NCI-H1417 (cell line): ENCODE data around the gene PGC.
A peak's percentile ranks its signal among the peaks of the same experiment; 100 is the strongest.

ENCODE experiments used
- DNase-seq, 3 experiments: peaks; one replicate each; lab custom pipeline; 2025; lab: John Stamatoyannopoulos, UW

The PGC gene

DNA sequence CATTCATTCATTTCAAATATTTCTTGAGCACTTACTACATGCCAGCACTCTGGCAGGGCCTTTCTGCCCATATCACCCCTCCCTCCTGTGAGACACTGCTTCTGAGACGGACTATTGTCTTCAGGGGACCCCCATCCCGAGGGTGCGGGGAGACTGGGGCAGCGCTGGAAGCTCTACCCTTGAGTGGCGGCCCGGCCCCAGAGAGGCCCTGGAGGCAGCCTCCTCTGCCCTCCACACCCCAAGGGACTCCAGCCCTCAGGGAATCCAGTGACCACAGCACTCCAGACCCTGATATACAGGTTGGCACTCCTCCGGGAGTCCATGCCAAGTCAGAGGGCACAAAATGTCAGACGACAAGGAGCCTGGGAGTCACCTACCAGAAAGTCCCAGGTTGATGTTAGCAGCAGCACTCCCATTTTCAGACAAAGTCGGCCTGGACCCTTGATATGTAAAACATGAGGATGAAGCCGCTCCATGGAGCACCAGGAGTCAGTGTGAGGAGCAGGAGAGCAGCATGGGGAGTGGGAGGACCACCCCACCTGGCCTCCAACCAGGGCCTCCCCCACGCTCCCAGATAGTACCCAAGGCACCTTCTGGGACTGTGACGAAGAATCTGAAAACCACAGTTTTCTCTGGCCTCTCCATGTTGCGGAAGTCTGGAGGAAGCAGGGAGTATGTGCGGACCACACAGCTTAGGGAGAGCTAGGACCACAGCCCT, 32.5 kb downstream of the PGC start:
- DNase-seq, result no peak

DNA sequence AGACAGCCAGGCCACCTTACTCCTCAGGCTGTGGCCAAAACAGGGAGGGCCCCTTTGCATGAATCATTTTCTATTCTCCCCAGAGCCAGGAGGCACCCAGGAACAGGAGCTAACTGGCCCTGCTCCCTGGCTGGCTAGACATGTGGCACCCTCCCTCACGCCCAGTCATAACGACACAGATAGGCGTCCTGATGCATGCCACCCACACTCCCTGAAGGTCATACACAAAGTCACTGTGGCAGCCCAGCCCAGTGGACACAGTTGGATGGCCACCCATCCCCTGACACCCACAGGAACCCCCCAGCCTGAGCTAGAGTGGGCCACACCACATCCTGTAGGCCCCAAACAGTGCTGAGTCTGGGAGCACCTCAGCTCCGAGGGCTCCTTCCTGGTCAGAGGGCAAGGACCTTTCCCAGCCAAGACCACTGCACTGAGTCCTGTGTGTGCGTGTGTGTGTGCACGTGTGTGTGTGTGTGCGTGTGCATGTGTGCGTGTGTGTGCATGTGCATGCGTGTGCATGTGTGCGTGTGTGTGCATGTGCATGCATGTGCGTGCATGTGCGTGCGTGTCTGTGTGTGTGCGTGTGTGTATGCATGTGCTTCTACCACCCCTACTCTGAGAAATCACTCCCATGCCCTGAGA, 33.4 kb downstream of the PGC start:
- no peak for DNase-seq

DNA sequence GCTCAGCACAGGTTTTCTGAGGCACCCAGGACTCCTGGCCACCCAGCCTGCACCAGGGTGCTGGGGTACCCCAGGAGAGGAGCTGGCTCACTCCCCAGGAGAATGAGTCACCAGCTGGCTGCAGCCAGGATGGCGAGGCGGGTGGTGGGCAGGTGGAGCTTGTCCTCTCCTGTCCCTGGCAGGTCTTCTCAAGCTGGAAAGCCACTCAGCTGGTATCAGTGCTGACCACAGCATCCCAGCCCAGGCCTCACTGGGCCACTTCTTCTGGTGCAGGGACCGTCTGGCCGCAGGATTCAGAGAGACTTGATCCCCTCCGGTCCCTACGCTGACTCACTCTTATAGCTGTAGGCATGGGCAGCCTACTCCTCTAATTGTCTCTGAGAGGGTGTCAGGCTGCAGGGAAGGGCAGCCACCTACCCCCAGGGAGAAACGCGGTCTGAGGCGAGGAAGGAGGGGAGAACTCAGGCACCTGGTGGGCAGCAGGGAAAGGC, 34.0 kb downstream of the PGC start:
- DNase-seq, result peak in 2 of 3 experiments; percentile 21 to 42

DNA sequence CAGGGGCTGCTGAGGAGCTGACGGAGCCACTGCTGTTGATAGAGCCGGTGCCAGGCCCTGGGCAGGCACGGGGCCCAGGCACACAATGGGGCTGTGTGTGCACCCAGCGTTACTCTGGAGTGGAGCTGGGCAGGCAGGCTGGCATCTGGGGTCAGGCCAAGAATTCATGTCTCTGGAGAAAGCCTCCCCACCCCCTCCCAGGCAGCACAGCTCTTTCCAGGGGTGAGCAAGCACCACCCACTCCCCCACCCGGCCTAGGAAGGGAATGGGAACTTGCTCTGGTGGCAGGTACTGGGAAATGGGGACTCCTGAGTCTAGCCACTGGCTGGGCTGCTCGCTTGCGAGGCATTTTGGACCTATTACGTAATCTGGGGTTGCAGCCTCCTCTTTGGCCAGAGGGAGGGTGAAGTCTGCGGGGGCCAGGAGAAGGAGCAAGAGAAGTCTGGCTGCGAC, 34.5 kb downstream of the PGC start:
- no peak for DNase-seq

DNA sequence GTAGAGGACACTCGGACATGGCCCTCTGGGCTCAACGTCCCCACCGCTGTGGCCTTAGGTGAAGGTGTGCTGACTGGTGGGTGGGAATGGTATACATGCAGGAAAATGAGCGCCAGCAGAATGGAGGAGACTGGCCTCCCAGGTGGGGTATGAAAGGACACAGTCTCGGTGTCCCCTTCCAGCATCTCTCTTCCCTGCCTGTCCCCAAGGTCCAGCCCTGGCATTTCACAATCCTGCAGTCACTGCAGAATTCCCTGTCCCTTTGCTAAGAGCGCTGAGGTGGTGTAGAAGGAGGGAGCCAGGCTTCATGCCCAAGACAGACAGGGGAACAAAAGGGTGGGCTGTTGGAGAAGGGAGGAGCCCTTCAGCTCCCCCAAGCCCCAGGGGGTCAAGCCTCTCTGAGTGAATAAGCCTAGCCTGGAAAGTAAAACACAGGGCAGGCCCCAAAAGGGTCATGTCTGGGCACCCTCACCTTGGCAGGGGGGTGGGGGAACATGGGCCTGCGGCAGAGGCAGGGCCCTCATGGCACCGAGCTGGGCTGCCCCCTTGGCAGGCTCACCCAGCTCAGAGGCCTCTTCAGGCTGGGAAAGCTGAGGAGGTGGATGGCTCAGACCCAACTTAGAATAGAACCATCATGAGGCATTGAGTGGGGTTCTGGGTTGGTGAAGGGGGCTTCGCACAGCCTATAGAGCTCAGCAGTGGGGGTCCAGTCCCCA, 35.7 kb downstream of the PGC start:
- DNase-seq, result no peak

DNA sequence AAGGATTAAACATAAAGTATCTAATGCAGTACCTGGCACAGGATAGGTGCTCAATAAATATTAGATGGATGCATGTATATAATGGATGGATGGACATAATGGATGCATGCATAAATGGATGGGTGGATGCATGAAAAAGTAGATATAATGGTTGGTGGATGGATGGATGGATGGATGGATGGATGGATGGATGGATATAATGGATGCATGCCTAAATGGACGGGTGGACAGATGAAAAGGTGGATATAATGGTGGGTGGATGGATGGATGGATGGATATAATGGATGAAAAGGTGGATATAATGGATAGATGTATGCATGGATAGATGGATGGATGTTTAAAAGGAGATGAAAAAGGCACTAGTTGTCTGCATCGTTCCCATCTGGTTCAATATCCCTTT, 37.8 kb downstream of the PGC start:
- DNase-seq, result no peak

DNA sequence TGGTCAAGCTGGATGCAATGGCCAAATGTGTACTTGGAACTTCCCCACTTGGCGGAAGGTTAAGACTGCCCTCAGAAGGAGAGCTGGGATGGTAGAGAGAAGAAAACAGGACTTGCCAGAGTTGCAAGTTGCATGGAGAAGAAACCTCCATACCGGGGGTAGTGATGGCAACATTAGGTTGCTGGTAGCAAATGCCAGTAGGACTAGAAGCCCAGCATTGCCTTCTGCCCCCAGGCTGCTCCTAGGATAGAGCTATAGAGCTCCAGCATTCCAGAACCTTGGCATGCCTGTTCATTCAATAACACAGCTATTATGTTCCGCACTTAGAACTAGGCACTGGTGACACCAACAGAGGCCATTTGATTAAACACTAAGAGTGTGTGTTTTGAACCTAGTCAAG, 38.3 kb downstream of the PGC start:
- no peak for DNase-seq

DNA sequence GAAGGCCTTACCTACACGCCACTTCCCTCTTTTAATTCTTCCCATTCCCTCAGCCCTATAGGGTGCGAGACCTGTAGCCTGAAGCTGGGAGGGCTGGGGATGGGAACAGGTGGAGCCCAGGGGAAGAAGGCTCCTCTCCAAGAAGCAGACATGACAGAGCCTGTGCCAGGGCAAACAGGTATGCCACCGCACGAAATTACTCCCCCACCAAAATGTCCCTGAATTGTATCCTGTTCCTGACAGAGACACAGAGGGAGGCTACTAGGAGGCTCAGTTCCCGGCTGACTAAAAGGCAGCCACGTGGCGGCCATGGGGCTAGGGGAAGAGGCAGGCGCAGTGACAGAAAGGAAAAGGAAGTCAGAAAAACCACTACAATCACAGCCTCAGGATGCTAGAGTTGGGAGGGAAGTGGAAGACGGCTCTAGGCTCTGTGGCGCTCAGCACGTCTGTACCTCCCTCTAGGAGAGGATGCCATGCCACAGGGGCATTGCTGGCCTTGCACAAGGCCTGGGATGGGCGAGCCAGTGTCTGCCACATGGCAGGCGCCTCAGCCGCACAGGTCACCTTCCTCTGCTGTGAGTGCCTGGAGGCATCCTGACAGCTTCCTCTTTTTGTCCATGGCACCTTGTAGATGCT, 39.5 kb downstream of the PGC start:
- DNase-seq, result no peak

DNA sequence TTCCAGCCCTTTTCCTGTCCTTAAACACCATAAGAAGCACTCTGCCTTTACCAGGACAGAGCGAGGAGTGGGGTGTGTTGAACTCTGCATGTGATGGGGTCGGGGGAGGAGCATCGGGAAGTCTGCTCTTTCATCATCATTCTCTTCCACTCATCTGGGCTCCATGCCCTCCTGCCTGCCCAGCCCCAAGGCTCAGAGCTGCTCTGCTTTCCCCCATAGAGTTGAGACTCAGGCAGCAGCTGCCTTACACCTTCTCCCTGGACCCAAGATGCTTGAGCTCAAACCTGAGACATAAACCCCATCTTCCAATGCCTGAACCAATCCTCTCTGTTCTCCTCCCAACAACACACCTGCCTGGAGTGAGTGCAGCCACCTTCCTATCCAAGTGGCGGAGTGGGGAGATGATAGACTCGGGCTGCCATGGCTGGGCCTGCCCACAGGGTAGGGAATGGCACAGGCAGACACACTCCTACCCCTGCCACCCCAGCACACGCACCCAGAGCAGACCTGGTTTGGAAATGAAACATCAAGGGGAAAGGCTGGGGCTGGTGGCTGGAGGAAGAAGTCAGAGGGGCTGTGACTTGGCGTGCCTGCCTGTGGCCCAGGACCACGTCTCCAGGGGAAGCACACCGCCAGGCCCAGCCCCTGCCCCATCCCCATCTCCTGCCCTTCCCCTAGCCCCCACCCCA, 40.2 kb downstream of the PGC start:
- DNase-seq, result peak in 1 of 3 experiments; percentile 34

DNA sequence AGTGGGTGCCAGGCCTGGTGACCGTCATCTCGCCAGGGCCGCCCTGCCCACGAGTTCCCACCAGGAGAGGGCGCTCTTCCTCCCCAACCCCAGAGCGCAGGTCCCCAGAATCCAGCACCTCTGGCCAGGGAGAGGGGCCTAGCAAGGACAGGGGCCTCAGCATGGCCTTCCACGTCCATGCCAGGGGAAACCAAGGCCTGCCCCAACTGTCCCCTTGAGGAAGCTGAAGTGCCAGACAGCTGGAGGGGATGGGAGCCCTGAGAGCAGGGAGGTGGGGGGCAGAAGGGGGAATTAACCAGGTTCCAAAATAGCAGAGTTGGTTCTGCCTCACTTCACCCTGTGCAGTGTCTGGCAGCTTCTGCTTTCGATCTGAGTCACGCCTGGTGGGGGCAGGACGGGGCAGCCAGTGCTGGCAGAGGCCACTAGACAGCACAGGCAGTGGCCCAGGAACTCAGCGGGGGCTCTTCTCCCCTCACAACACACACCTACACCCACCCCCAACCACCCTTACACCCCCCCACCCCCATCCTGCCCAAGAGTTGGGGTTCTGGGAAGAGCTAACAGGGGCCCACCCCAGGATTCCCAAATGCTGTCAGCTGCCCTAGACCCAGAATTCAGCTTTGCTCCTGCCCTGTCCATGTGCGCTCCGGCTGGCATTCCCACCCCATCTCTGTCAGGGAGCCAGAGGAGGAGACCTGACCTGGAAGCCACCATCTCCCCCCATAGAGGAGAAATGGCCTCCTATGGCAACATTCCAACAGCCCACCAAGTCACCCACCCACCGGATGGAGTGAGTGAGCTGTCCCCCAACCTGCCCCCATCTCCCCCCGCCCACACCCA, 41.0 kb downstream of the PGC start:
- DNase-seq, result peak in 1 of 3 experiments; percentile 20

DNA sequence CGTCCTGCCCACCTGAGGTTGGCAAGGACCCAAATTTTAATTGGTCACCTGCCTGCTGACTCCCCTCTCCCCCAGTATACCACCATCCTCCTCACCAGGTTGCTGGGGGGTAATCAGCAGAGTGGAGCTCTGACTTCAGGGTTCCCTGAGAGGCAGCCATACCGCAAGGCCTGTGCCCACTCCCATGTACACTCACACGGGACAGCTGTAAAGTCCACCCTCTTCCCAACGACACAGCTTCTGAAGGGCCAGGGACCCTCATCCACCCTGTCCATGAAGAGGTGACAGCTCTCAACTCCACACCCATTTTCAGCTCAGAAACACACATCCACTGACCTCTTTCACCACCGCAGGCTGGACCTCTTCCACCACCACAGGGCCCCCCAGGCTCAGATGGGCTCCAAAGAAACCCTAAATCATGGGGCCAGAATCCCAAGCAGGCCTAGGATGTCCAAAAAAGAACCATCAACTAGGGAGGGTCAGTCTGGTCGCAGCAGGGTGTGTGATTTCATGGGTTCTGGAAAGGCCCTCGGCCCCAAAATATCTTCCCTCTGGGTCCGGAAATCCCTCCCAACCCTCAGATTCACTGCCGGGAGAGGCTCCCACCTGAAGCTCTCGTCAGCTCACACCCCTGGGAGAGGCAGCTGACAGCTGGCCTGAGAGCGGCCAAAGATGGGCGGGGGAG, 41.7 kb downstream of the PGC start:
- peak in 1 of 3 experiments; percentile 38 for DNase-seq

DNA sequence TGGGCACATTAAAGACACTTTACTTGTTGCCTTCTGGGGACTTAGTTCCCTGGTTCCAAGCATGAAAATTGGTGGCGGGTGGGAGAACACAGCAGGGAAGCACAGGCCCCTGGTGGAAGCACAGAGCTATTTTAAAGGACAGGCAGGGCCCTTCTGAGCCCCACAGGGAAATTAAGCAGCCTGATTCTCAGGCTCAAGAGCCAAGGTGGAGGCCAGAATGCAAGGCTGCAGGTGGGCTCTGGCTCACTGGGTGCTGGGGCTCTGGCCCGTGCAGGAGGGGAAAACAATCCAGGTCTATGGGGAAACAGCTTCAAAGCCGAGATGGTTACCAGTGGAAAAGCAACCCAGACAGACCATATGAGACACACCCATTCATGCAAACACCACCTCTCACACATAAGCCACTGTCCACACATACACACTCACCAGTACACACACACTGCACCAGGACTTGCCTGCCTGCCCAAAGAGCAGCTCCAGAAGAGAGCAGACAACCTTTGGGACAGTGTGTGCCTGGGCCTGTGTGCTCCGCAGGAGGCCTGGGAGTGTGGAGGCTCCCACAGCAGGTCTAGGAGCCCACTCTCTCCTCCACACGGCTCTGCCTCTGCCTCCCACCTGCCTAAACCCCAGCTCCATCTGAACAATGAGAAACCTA, 42.4 kb downstream of the PGC start:
- no peak for DNase-seq

DNA sequence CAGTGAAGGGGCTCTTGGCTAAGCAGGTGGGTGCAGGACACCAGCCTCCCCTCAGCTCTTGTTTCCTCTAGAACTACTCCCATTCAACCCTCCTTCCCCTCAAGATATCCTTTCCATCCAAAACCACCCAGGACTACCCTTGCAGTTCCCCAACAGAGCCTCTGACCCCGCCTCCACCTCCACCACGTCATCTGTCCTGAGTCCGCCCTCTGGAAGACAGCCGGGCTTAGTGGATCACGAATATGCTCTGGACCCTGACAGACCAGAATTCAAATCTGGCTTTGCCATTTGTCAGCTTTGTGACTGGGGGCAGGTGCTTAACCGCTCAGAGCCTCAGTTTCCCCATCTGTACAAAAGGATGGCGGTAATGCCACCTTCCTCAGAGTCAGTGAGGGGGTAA, 43.2 kb downstream of the PGC start:
- no peak for DNase-seq

DNA sequence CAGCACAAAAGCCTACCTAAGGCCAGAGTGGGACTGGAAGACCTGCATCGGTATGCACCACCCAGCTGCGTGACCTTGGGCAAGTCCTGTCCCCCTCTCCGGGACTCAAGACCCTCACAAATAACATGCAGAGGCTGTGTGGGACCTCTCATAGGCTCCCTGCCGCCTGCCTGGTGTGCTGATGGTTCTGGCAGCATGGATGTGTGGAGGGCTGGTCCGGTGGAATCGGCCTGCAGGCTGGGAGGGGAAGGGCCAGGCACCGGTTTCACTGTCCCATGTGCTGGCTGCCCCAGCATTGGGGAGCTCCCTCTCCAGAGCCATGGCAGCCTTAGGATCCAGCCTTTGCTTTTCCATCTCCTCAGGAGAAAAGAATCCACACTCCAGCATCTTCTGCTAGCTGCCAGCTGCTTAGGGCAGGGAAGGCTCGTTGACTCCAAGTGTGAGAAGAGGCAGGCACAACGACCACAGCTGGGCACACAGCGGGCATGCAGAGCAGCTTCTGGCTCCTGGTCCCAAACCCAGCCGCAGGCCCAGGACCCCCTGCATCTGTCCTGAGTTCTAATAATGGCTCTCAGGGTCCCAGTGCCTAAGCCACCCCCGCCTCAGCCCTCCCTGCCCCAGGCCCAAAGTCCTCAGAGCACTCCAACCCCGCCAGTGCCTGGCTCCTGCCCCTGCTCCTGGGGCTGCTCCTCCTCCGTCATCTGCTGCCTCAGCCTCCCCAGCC, 44.3 kb downstream of the PGC start:
- no peak for DNase-seq

DNA sequence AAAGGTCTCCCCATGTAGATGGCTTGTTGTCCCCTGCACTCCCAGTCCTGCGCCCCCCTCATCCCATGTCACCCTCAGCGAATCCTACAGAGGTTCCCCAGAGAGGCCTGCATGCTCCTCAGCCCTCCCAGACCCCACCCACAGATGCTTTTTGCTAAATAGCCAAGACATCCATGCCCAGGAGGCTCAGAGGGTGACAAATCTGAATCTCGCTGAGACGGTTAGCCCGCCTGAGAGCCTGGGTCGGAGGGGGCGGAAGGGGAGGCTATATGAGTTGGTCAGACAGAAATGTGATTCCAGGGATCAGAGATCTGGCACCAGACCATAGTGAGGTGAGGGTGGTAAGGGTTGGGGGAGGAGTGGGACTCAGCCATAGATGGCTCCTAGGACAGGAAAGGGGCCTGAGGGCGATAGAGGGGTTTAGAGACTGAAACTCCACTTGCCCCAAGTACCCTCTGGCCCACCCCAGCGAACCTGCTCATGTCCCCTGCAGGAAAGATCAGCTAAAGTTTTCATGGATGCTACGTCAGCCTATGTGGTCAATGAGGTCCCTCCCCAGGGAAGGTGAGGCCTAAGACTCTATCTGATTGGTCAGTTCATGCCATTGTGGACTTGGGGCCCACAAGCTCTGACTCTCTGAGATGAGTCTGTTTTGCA, 45.0 kb downstream of the PGC start:
- DNase-seq, result no peak

DNA sequence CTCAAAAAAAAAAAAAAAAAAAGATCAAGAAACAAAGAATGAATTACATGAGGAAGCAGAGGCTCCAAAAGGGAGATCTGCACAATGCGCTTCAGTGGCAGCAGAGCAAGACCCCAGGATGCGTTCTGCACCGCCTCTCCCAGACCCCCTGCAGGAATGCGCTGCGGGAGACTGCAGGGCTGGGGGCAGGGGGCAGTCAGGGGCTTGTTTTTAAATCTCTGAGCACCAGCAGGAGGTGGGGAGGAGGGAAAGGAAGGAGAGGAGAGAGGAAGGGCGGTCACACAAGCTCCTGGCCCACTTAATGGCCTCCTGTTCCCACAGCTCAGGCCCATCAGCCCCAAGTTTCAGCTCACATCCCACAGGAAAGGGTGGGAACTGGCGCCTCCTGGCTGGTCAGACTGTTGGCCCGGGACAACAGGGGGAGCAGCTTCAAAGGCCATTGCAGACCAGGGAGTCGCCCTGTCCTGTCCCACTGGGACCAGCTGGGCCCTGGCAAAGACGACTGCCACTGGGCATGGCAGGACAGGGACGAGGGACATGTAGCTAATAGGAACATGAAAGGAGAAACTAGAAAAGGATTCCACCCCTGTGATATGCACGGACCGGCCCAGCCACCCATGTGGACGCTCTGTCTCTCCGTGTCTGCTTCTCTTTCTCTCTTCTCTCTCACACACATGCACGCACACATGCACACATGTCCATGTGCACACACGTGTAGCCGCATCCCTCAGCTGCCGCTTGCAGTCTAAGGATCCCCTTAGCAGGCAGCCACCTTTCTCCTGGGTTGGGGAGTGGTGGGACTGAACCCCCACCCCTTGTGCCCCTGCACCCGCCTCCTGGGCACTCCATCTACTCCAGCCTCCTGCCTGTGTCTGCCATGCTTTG, 46.5 kb downstream of the PGC start:
- DNase-seq, result no peak

DNA sequence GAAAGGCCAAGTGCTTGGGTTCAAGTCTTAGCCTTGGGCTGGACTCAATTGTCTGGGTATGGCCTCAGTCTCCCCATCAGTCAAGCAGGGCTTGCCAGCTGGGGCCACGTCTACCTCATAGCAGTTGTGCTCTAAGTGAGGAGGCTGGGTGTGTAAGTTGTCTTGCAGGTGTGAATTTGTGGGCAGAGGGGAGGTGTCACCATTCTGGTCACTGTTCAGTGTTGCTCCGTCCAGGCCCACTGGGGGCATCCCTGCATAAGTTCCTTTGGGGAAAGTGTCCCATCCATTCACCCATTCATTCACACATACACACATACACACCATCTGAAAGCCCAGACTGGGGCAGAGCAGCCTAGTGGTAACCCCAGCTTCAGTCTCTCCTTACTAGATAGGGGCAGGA, 48.1 kb downstream of the PGC start:
- no peak for DNase-seq
